Activated CD4-positive, alpha-beta memory T cell treated with anti-CD3 and anti-CD28 coated beads for 36 hours (primary cell): ENCODE data around the gene TMEM169. TPM values are rescaled to one million over a fixed set of nuclear protein-coding genes. Genes with fewer than 3 reads are reported as not detected.

Experiments
- CTCF ChIA-PET: fragments of 350-600 bp; sonication (Branson Sonifier 250); formaldehyde crosslinking; loops from one replicate; lab custom pipeline; 2021; ENCODE audit warnings: antibody characterized with exemption, inconsistent platforms; lab: Charles Lee
- POLR2A ChIA-PET: fragments of 350-600 bp; sonication (Branson Sonifier 250); formaldehyde crosslinking; loops from one replicate; lab custom pipeline; 2021; ENCODE audit warnings: antibody characterized with exemption; lab: Charles Lee
- DNase-seq: peaks from one replicate; pipeline ENCODE4 v3.0.0-alpha.2; 2020
- H3K27ac Mint-ChIP-seq: one replicate; pipeline ENCODE4 v1.8.0; 2021; ENCODE audit warnings: mixed read lengths
- H3K27me3 Mint-ChIP-seq: one replicate; pipeline ENCODE4 v1.8.0; 2021; ENCODE audit warnings: mixed read lengths
- H3K36me3 Mint-ChIP-seq: one replicate; pipeline ENCODE4 v1.8.0; 2021; ENCODE audit warnings: mixed read lengths
- H3K4me1 Mint-ChIP-seq: one replicate; pipeline ENCODE4 v1.8.0; 2021; ENCODE audit warnings: low read depth, mixed read lengths
- H3K4me3 Mint-ChIP-seq: one replicate; pipeline ENCODE4 v1.8.0; 2021; ENCODE audit warnings: mild to moderate bottlenecking, mixed read lengths
- H3K9me3 Mint-ChIP-seq: one replicate; pipeline ENCODE4 v1.8.0; 2021; ENCODE audit warnings: mixed read lengths
- intact Hi-C: fragments of 100-400 bp; cut with micrococcal nuclease; formaldehyde crosslinking; loops from one replicate; pipeline ENCODE4 v1.15.1; 2023
- total RNA-seq, 2 experiments: library from RNA; stranded (reverse); gene quantifications; one replicate each; pipeline ENCODE4 v1.2.3, GENCODE V29; 2021

Gene TMEM169
- total RNA-seq, 2 experiments from 2014 or later, result 2.0 to 2.7 TPM

DNA sequence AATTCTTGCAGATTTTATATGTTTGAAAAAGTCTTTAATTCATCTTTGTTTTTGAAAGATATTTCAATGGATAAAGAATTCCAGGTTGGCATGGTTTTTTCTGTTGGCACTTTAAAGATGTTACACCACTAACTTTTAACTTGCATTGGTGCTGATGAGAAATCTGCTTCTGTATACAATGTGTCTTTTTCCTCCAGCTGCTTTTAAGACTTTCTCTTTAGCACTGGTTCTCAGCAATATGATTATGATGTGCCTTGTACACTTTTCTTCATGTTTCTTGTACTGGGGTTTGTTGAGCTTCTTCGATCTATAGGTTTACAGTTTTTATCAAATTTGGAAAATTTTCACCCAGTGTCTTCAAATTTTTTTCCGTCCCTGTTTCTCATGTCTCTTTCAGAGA lies 29.3 kb upstream of the TMEM169 start:
- H3K36me3 Mint-ChIP-seq, result peaks cover 9% of the 10 kb centered on the region
- intact Hi-C loops, result no loop called here
- CTCF ChIA-PET, result interaction anchor here (0.7 to 1.8 kb wide), 2 partner anchors 17 to 29 kb away, joined by 3 to 5 read pairs; partner anchors contain the start of genes PECR and TMEM169
- no peaks in the 10 kb centered on the region for H3K9me3 Mint-ChIP-seq
- H3K27me3 Mint-ChIP-seq, result no peaks in the 10 kb centered on the region
- POLR2A ChIA-PET, result no interaction called here
- H3K4me1 Mint-ChIP-seq, result peaks cover 12% of the 10 kb centered on the region
- H3K27ac Mint-ChIP-seq, result no peak overlapping the region
- H3K4me3 Mint-ChIP-seq, result no peak overlapping the region
- DNase-seq, result no peak

GRCh38 chr2:216055680-216056079 lies 26.0 kb upstream of the TMEM169 start:
- peaks cover 2% of the 10 kb centered on the region for H3K9me3 Mint-ChIP-seq
- no peak overlapping the region for H3K4me3 Mint-ChIP-seq
- CTCF ChIA-PET, result no interaction called here
- peaks cover 33% of the 10 kb centered on the region for H3K4me1 Mint-ChIP-seq
- POLR2A ChIA-PET, result no interaction called here
- no peaks in the 10 kb centered on the region for H3K27me3 Mint-ChIP-seq
- no peak overlapping the region for H3K27ac Mint-ChIP-seq
- peaks cover 9% of the 10 kb centered on the region for H3K36me3 Mint-ChIP-seq
- DNase-seq, result no peak
- intact Hi-C loops, result no loop called here

GRCh38 chr2:216056739-216057138 lies 25.0 kb upstream of the TMEM169 start:
- intact Hi-C loops, result loop anchor here (1.0 kb wide), 1 partner anchor 24 kb away; no protein-coding TSS in a partner anchor
- peaks cover 9% of the 10 kb centered on the region for H3K36me3 Mint-ChIP-seq
- ChIA-PET CTCF (interaction anchor here (4.3 kb wide), 1 partner anchor 23 kb away, joined by 33 read pairs; no protein-coding TSS in a partner anchor), POLR2A (interaction anchor here (0.7 to 1.0 kb wide), 2 partner anchors 12 to 41 kb away, joined by 3 read pairs; no protein-coding TSS in a partner anchor)
- H3K27me3 Mint-ChIP-seq, result no peaks in the 10 kb centered on the region
- peaks cover 33% of the 10 kb centered on the region for H3K4me1 Mint-ChIP-seq
- peak overlapping the region; percentile 51 for H3K27ac Mint-ChIP-seq
- DNase-seq, result no peak
- no peak overlapping the region for H3K4me3 Mint-ChIP-seq
- H3K9me3 Mint-ChIP-seq, result peaks cover 2% of the 10 kb centered on the region

DNA sequence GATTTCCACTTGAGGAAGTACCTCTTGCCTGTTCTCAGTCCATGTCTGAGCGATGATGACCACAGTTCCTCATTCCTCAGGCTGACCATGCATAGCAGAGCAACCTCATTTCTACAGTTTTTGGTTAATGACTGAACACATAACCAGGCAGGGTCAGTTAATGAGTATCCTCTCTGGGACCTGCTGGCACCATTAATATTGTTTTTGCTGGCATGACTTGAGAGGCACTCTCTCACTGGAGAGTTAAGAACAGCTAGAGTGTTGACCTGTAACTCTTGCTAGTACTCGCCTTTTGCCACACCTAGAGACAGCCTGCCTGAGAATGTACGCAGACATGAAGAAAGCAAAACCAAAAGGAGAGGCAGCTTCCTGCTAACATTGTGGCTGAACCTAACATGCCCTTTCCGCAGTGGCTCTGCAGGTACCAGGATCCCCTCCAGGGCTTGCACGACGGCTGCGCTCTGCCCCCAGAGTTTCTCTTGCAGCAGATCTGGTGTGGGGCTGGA lies 24.0 kb upstream of the TMEM169 start:
- peaks cover 8% of the 10 kb centered on the region for H3K36me3 Mint-ChIP-seq
- H3K27ac Mint-ChIP-seq, result peak overlapping the region; percentile 89
- ChIA-PET POLR2A (interaction anchor here (1.0 kb wide), 1 partner anchor 26 kb away, joined by 4 read pairs; no protein-coding TSS in a partner anchor), CTCF (interaction anchor here (1.0 to 4.3 kb wide), 9 partner anchors 13 to 57 kb away, joined by 4 to 33 read pairs (median 5); partner anchors contain the start of gene XRCC5)
- H3K4me1 Mint-ChIP-seq, result peaks cover 33% of the 10 kb centered on the region
- peak; percentile 63 for DNase-seq
- no peaks in the 10 kb centered on the region for H3K27me3 Mint-ChIP-seq
- peaks cover 2% of the 10 kb centered on the region for H3K9me3 Mint-ChIP-seq
- peak overlapping the region; percentile 71 for H3K4me3 Mint-ChIP-seq
- intact Hi-C loops, result loop anchor here (1.0 to 2.0 kb wide), 3 partner anchors 23 to 55 kb away; partner anchors contain the start of genes PECR and TMEM169

- Mint-ChIP-seq H3K4me3 (no peak overlapping the region), H3K9me3 (peaks cover 2% of the 10 kb centered on the region), H3K27me3 (no peaks in the 10 kb centered on the region), H3K27ac (no peak overlapping the region), H3K36me3 (peaks cover 8% of the 10 kb centered on the region), H3K4me1 (peaks cover 33% of the 10 kb centered on the region)
- POLR2A ChIA-PET, result interaction anchor here (0.9 kb wide), 1 partner anchor 25 kb away, joined by 3 read pairs; no protein-coding TSS in a partner anchor
- CTCF ChIA-PET, result interaction anchor here (0.7 to 4.3 kb wide), 13 partner anchors 10 to 109 kb away, joined by 3 to 33 read pairs (median 5); partner anchors contain the start of genes PECR, TMEM169 and XRCC5
- intact Hi-C loops, result loop anchor here (2.0 kb wide), 2 partner anchors 21 to 53 kb away; partner anchors contain the start of genes PECR and TMEM169
- DNase-seq, result no peak
These were observed 22.4 kb upstream of the TMEM169 start for GRCh38 chr2:216059233-216059834.

DNA sequence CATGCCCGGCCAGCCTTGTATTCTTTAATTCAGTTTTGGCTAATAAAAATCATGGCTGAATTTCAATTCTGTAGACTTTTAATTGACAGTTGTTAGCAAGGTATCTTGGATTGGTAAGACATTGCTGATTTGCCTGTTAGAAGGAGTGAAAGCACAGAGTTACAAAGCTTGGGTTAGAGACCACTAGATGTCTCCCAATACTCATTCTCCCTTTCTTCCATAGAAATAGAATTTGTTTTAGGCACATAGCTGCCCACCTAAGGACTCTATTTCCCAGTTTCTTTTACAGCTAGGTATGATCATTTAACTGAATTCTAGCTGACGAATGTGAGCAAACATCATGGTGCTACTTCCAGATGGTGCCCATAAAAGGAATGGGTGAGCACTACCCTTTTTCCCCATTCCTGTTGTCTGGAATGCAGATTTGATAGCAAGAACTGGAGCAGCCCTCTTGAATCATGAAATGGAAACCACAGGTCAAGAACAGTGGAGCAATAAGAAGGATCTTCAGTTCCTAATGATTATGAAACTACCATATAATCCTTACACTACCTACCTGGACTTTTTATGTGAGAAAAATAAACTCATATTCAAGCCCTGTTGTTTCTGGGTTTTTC lies 17.6 kb upstream of the TMEM169 start:
- CTCF ChIA-PET, result interaction anchor here (1.0 kb wide), 2 partner anchors 17 to 45 kb away, joined by 3 to 4 read pairs; partner anchors contain the start of genes PECR and TMEM169
- intact Hi-C loops, result no loop called here
- no peak for DNase-seq
- Mint-ChIP-seq H3K27me3 (no peaks in the 10 kb centered on the region), H3K4me1 (peaks cover 10% of the 10 kb centered on the region), H3K9me3 (peaks cover 1% of the 10 kb centered on the region), H3K36me3 (peaks cover 9% of the 10 kb centered on the region), H3K27ac (no peak overlapping the region), H3K4me3 (no peak overlapping the region)
- POLR2A ChIA-PET, result no interaction called here

GRCh38 chr2:216064665-216065064 lies 17.1 kb upstream of the TMEM169 start:
- CTCF ChIA-PET, result interaction anchor here (1.0 kb wide), 1 partner anchor 17 kb away, joined by 3 read pairs; the partner anchor contains the start of genes PECR and TMEM169
- no peaks in the 10 kb centered on the region for H3K9me3 Mint-ChIP-seq
- H3K4me1 Mint-ChIP-seq, result peaks cover 10% of the 10 kb centered on the region
- DNase-seq, result no peak
- H3K36me3 Mint-ChIP-seq, result peaks cover 5% of the 10 kb centered on the region
- POLR2A ChIA-PET, result no interaction called here
- intact Hi-C loops, result no loop called here
- no peak overlapping the region for H3K27ac Mint-ChIP-seq
- no peak overlapping the region for H3K4me3 Mint-ChIP-seq
- no peaks in the 10 kb centered on the region for H3K27me3 Mint-ChIP-seq

- Mint-ChIP-seq H3K4me1 (peaks cover 10% of the 10 kb centered on the region), H3K4me3 (no peak overlapping the region), H3K27ac (no peak overlapping the region), H3K27me3 (no peaks in the 10 kb centered on the region), H3K9me3 (no peaks in the 10 kb centered on the region), H3K36me3 (peaks cover 5% of the 10 kb centered on the region)
- no peak for DNase-seq
- POLR2A ChIA-PET, result no interaction called here
- intact Hi-C loops, result no loop called here
- CTCF ChIA-PET, result no interaction called here
These were observed 15.5 kb upstream of the TMEM169 start for GRCh38 chr2:216066230-216066629.

GRCh38 chr2:216069028-216069427 lies 12.7 kb upstream of the TMEM169 start:
- Mint-ChIP-seq H3K9me3 (no peaks in the 10 kb centered on the region), H3K4me1 (peaks cover 16% of the 10 kb centered on the region), H3K27ac (no peak overlapping the region), H3K36me3 (peaks cover 10% of the 10 kb centered on the region), H3K27me3 (no peaks in the 10 kb centered on the region), H3K4me3 (no peak overlapping the region)
- ChIA-PET POLR2A (no interaction called here), CTCF (interaction anchor here (1.1 to 1.5 kb wide), 2 partner anchors 10 to 16 kb away, joined by 3 to 5 read pairs; no protein-coding TSS in a partner anchor)
- no peak for DNase-seq
- intact Hi-C loops, result no loop called here

- intact Hi-C loops, result no loop called here
- POLR2A ChIA-PET, result no interaction called here
- peaks cover 10% of the 10 kb centered on the region for H3K36me3 Mint-ChIP-seq
- DNase-seq, result no peak
- H3K4me3 Mint-ChIP-seq, result no peak overlapping the region
- H3K27me3 Mint-ChIP-seq, result no peaks in the 10 kb centered on the region
- CTCF ChIA-PET, result no interaction called here
- H3K27ac Mint-ChIP-seq, result no peak overlapping the region
- H3K9me3 Mint-ChIP-seq, result no peaks in the 10 kb centered on the region
- peaks cover 28% of the 10 kb centered on the region for H3K4me1 Mint-ChIP-seq
These were observed 11.5 kb upstream of the TMEM169 start for GRCh38 chr2:216070195-216070594.

- Mint-ChIP-seq H3K4me3 (no peak overlapping the region), H3K27ac (no peak overlapping the region), H3K4me1 (peaks cover 34% of the 10 kb centered on the region), H3K9me3 (no peaks in the 10 kb centered on the region), H3K27me3 (no peaks in the 10 kb centered on the region), H3K36me3 (peaks cover 7% of the 10 kb centered on the region)
- CTCF ChIA-PET, result no interaction called here
- intact Hi-C loops, result no loop called here
- DNase-seq, result no peak
- POLR2A ChIA-PET, result no interaction called here
These were observed 10.4 kb upstream of the TMEM169 start for GRCh38 chr2:216071111-216071851.
